Measurements from ENCODE around the gene RUFY2.
"Not testable (repeated sequence)": the region's sequence is repeated elsewhere in the genome, so short reads cannot be mapped to it uniquely, and the experiment has no call there.

Gene RUFY2

GRCh38 chr10:68333440-68334431, 73.3 kb downstream of the RUFY2 start:
- peak overlapping the region; percentile 87 for H3K4me3 ChIP-seq (ENCODE audit: low read depth, low read length)
- H3K27me3 ChIP-seq (ENCODE audit: control insufficient read depth, insufficient read depth, low read length): no peaks in the 10 kb centered on the region
- H3K4me1 ChIP-seq (ENCODE audit: control insufficient read depth, insufficient read depth, low read length): peaks cover 11% of the 10 kb centered on the region
- no peak overlapping the region; the same call in 1 of the 2 replicates for H3K27ac ChIP-seq (ENCODE audit: low read depth, low read length)
- H3K9ac ChIP-seq (ENCODE audit: low read length): peak overlapping the region; percentile 98
- peaks cover 32% of the 10 kb centered on the region for H3K36me3 ChIP-seq (ENCODE audit: control insufficient read depth, insufficient read depth, low read length)
- H3K9me3 ChIP-seq (ENCODE audit: control insufficient read depth, insufficient read depth, low read depth, low read length): no peaks in the 10 kb centered on the region

- peaks cover 18% of the 10 kb centered on the region for H3K4me1 ChIP-seq (ENCODE audit: control insufficient read depth, insufficient read depth, low read length)
Measured at GRCh38 chr10:68333058-68333395, 74.0 kb downstream of the RUFY2 start.

GRCh38 chr10:68332259-68333057, 74.6 kb downstream of the RUFY2 start, which contains the start of gene PBLD:
TSS of gene PBLD (minus strand) at chr10:68332928. CDS start at chr10:68306844, 26,084 bp downstream.
- Histone ChIP-seq H3K4me3 (ENCODE audit: low read depth, low read length) (peak within 1 kb of the TSS; percentile 87), H3K4me1 (ENCODE audit: control insufficient read depth, insufficient read depth, low read length) (peaks cover 20% of the 10 kb centered on the region), H3K36me3 (ENCODE audit: control insufficient read depth, insufficient read depth, low read length) (peaks cover 19% of the 10 kb centered on the region), H3K9me3 (ENCODE audit: control insufficient read depth, insufficient read depth, low read depth, low read length) (no peaks in the 10 kb centered on the region), H3K27me3 (ENCODE audit: control insufficient read depth, insufficient read depth, low read length) (no peaks in the 10 kb centered on the region), H3K9ac (ENCODE audit: low read length) (peak within 1 kb of the TSS; percentile 98), H3K27ac (ENCODE audit: low read depth, low read length) (peak within 1 kb of the TSS; percentile 98)

More at GRCh38 chr10:68333058-68333395, 74.0 kb downstream of the RUFY2 start:
- H3K27ac ChIP-seq (ENCODE audit: low read depth, low read length): peak overlapping the region; percentile 98
- no peaks in the 10 kb centered on the region for H3K27me3 ChIP-seq (ENCODE audit: control insufficient read depth, insufficient read depth, low read length)
- H3K9ac ChIP-seq (ENCODE audit: low read length): peak overlapping the region; percentile 98
- peak overlapping the region; percentile 87 for H3K4me3 ChIP-seq (ENCODE audit: low read depth, low read length)
- H3K9me3 ChIP-seq (ENCODE audit: control insufficient read depth, insufficient read depth, low read depth, low read length): no peaks in the 10 kb centered on the region
- H3K36me3 ChIP-seq (ENCODE audit: control insufficient read depth, insufficient read depth, low read length): peaks cover 25% of the 10 kb centered on the region

- Histone ChIP-seq H3K27ac (ENCODE audit: low read depth, low read length) (peak within 1 kb of the TSS; percentile 98), H3K4me3 (ENCODE audit: low read depth, low read length) (peak within 1 kb of the TSS; percentile 87), H3K4me1 (ENCODE audit: control insufficient read depth, insufficient read depth, low read length) (peaks cover 20% of the 10 kb centered on the region), H3K9ac (ENCODE audit: low read length) (peak within 1 kb of the TSS; percentile 98), H3K36me3 (ENCODE audit: control insufficient read depth, insufficient read depth, low read length) (peaks cover 12% of the 10 kb centered on the region), H3K9me3 (ENCODE audit: control insufficient read depth, insufficient read depth, low read depth, low read length) (no peaks in the 10 kb centered on the region), H3K27me3 (ENCODE audit: control insufficient read depth, insufficient read depth, low read length) (no peaks in the 10 kb centered on the region)
Measured at GRCh38 chr10:68331455-68332258, 75.4 kb downstream of the RUFY2 start, which contains the start of gene HNRNPH3. TSS of gene HNRNPH3 (plus strand) at chr10:68332064. CDS start at chr10:68337222, 5,158 bp downstream.

- peak overlapping the region; percentile 98 for H3K9ac ChIP-seq (ENCODE audit: low read length)
- H3K4me3 ChIP-seq (ENCODE audit: low read depth, low read length): peak overlapping the region; percentile 87
- H3K9me3 ChIP-seq (ENCODE audit: control insufficient read depth, insufficient read depth, low read depth, low read length): no peaks in the 10 kb centered on the region
- no peaks in the 10 kb centered on the region for H3K27me3 ChIP-seq (ENCODE audit: control insufficient read depth, insufficient read depth, low read length)
- H3K36me3 ChIP-seq (ENCODE audit: control insufficient read depth, insufficient read depth, low read length): peaks cover 5% of the 10 kb centered on the region
- H3K4me1 ChIP-seq (ENCODE audit: control insufficient read depth, insufficient read depth, low read length): peaks cover 19% of the 10 kb centered on the region
- H3K27ac ChIP-seq (ENCODE audit: low read depth, low read length): peak overlapping the region; percentile 98
Measured at GRCh38 chr10:68330852-68331454, 76.1 kb downstream of the RUFY2 start.

GRCh38 chr10:68329506-68329861, 77.6 kb downstream of the RUFY2 start:
- Histone ChIP-seq H3K36me3 (ENCODE audit: control insufficient read depth, insufficient read depth, low read length) (no peaks in the 10 kb centered on the region; the same call in 1 of the 2 replicates), H3K27me3 (ENCODE audit: control insufficient read depth, insufficient read depth, low read length) (no peaks in the 10 kb centered on the region), H3K27ac (ENCODE audit: low read depth, low read length) (no peak overlapping the region), H3K4me3 (ENCODE audit: low read depth, low read length) (no peak overlapping the region), H3K4me1 (ENCODE audit: control insufficient read depth, insufficient read depth, low read length) (peaks cover 13% of the 10 kb centered on the region), H3K9ac (ENCODE audit: low read length) (no peak overlapping the region), H3K9me3 (ENCODE audit: control insufficient read depth, insufficient read depth, low read depth, low read length) (no peaks in the 10 kb centered on the region)

GRCh38 chr10:68327889-68328786, 78.9 kb downstream of the RUFY2 start:
- Histone ChIP-seq H3K4me3 (ENCODE audit: low read depth, low read length) (0 out of 2 replicates have a peak overlapping the region, but pooled peaks have one; percentile 14), H3K9me3 (ENCODE audit: control insufficient read depth, insufficient read depth, low read depth, low read length) (no peaks in the 10 kb centered on the region), H3K27ac (ENCODE audit: low read depth, low read length) (0 out of 2 replicates have a peak overlapping the region, but pooled peaks have one; percentile 16), H3K36me3 (ENCODE audit: control insufficient read depth, insufficient read depth, low read length) (no peaks in the 10 kb centered on the region), H3K27me3 (ENCODE audit: control insufficient read depth, insufficient read depth, low read length) (no peaks in the 10 kb centered on the region), H3K9ac (ENCODE audit: low read length) (no peak overlapping the region), H3K4me1 (ENCODE audit: control insufficient read depth, insufficient read depth, low read length) (peaks cover 13% of the 10 kb centered on the region)

- not testable (repeated sequence) for H3K27me3 ChIP-seq (ENCODE audit: control insufficient read depth, insufficient read depth, low read length); H3K27ac ChIP-seq (ENCODE audit: low read depth, low read length); H3K36me3 ChIP-seq (ENCODE audit: control insufficient read depth, insufficient read depth, low read length); H3K9me3 ChIP-seq (ENCODE audit: control insufficient read depth, insufficient read depth, low read depth, low read length); H3K4me1 ChIP-seq (ENCODE audit: control insufficient read depth, insufficient read depth, low read length); H3K4me3 ChIP-seq (ENCODE audit: low read depth, low read length); H3K9ac ChIP-seq (ENCODE audit: low read length)
Measured at GRCh38 chr10:68324396-68324795, 82.7 kb downstream of the RUFY2 start.

GRCh38 chr10:68318331-68319059, 88.6 kb downstream of the RUFY2 start:
- Histone ChIP-seq H3K27ac (ENCODE audit: low read depth, low read length) (no peak overlapping the region), H3K4me1 (ENCODE audit: control insufficient read depth, insufficient read depth, low read length) (no peaks in the 10 kb centered on the region), H3K4me3 (ENCODE audit: low read depth, low read length) (no peak overlapping the region), H3K36me3 (ENCODE audit: control insufficient read depth, insufficient read depth, low read length) (no peaks in the 10 kb centered on the region), H3K9ac (ENCODE audit: low read length) (no peak overlapping the region), H3K9me3 (ENCODE audit: control insufficient read depth, insufficient read depth, low read depth, low read length) (peaks cover 13% of the 10 kb centered on the region), H3K27me3 (ENCODE audit: control insufficient read depth, insufficient read depth, low read length) (no peaks in the 10 kb centered on the region)

Data from HUES6 (cell line).